GM19438 (cell line): ENCODE data around the gene ZFHX2.
"Not testable (repeated sequence)": the region's sequence is repeated elsewhere in the genome, so short reads cannot be mapped to it uniquely, and the experiment has no call there.

ENCODE experiments used
- ATAC-seq: cut with Tn5 transposase; IDR thresholded peaks from one replicate; pipeline ENCODE4 v1.9.1; 2021; ENCODE audit warnings: low read depth; ENCODE audit not compliant: unreplicated experiment

ZFHX2 gene

DNA sequence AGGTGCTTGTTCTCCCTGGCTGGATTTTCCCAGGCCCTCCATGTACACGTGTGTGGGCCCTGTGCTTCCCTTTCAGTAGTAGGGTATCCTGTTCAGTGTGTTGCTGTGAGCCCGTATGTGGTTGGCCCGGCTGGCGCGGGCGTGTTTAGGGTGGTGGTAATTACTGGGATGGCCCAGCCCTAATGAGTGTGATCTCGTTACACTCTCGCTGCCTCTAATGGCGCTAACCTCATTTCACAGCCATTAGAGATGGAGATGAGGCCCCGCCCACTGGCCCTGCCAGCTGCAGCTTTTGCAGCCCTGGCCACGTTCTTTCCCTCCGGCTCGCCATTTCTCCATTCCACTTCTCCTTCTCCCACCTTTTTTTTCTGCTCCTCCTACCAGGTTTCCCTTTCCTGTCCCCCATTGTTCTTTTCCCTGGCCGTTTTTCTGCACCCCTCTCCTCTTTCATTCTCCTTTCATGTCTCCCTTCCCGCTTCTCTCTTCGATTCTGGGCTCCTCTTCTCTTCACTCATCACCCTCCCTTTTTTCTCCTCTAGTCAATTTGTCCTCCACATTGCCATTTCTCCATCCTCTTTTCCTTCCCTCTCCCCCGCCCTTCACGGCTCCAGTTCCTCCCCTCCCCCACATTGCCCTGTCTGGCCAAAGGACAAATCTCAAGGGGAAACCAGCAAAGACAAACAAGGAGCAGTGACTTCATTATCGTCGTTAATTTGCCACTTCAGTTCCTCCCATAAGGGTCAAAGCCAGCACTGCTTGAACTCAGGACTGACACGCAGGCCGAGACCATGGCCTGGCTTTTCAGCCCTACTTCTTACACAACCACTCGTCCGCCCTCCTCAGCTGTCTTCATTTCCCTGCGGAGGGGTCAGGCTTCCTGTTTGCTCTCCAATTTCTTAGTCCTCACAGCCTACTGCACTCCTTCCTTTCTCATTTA, 6.8 kb downstream of the ZFHX2 start:
- ATAC-seq, result no peak

DNA sequence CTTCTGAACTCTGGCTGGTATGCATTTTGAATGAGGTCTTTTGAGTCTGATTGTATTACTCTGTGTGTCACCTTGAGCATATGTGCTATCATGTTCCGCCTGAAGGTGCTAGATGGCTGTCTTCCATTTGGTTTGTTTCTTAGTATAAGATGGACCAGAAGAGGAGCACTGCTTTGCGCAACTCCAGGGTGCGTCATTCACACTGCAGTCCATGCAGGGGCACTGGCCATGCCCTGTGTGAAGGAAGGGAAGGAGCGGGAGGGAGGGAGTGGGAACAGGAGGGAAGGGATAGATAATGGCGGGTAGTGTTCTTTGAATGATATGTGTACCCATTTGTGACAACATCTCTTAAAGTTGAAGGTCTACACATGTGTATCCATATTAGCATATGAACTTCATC, 8.2 kb downstream of the ZFHX2 start:
- ATAC-seq, result no peak

DNA sequence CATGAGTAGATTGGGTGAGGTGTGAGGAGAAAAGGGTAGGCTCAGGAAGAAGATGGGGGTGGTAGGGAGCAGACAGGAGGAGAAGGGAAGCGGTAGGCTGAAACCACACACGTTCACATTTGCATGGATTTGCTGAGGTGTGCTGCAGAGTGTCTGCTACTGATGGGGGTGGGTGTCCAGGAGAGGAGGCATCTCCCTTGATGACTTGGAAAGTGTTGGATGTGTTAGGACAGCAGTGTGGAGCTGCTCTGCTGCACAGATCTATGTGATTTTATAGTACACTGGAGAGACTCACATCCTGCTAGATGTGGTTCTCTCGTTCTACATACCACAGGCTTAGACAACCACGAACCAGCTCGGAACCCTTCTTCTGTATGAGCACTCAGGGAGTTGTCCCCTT, 9.3 kb downstream of the ZFHX2 start:
- no peak for ATAC-seq

DNA sequence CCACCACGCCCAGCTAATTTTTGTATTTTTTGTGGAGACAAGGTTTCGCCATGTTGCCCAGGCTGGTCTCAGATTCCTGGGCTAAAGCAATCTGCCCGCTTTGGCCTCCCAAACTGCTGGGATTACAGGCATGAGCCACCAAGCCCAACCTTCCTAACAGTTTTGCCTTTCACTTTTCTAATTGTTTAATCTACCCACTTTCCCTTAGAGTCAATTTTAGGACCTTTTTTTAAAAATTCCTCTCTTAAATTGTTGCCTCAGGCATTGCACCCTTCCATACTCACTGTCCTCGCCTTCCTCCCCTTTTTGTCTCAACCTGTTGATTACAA, 11.5 kb downstream of the ZFHX2 start:
- ATAC-seq, result no peak

DNA sequence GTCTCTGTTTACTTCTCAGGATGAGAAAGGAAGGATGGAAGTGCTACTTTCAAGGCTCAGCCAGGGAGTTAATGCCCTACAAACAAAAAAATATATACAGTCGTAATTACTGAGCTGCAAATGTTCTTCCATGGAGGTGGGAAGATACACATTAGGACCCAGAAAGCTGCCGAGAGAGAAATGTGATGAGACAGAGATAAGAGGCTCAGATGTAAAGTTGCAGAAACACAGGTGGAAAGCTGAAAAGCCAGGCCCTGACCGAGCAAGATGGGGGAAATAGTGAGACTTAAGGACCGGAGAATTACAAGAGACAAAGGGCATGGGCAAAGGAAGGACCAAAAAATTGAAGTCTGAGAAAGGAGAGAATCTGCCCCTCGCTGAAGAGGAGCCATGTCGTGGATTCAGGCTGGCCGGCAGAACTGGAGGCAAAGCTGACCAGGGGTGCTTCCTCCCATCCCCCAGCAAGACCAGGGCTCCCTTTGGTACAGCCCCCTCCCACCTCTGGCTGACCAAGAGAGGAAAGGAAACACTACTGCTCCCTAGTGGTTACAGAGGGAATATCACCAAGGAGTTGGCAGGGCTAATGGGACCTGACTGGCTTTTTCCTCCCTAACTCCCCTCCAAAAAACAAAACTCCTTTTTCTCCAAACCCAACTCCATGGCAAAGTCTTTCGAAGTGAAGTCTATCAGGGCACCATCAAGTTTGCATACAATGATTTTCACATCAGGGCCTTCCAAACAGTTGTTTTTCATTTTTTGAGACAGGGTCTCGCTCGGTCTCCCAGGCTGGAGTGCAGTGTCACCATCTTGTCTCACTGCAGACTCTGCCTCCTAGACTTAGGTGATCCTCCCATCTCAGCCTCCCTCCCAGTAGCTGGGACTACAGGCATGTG, 12.1 kb downstream of the ZFHX2 start:
- ATAC-seq, result no peak

DNA sequence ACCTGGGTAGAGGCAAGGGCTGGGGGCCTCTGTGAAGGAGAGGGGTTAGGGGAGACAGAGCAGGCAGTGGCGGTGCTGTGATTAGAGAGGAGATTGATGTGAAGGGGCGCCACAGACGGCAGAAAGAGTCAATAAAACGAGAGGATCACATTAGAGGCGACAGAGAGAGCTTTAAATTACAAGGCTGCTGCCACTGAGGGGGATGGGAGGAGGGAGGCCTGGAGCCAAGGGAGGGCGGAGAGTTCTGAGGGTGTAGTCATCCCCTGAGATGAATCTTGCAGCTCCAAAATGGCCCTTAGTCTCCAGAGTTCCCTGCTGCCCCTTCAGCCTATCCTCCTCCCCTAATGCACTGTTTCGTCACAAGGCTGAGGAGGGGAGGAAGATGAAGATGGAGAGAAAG, 12.8 kb downstream of the ZFHX2 start:
- ATAC-seq, result no peak

DNA sequence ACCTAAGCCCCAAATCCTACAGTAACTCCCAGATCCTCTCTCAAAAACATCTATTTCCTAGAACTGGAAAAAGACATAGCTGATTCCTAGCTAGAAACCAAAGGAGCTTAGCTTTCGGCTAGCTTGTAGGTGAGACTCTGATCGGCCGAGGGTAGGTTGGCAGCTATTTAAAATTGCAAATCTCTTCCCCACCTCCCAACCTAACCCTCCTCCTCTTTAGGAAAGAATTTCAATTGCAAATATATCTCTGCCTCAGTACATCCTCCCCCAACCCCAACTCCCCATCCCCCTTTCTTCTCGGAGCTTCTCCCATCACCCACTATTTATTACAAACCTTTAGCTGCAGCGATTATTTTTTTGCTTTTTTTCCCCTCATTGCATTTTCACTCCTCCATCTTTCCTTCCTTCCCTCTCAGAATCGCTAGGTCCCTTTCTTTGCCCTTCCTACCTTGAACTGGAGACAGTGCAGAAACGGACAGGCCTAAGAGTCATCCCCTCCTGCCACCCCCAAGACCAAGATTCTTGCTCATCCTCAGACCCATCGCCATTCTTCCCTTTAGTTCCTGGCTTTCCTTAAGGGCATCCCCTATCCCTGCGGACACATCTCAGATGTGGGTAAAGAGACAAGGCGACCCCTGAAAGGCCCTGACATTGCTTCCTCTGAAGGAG, 13.4 kb downstream of the ZFHX2 start:
- ATAC-seq, result no peak

DNA sequence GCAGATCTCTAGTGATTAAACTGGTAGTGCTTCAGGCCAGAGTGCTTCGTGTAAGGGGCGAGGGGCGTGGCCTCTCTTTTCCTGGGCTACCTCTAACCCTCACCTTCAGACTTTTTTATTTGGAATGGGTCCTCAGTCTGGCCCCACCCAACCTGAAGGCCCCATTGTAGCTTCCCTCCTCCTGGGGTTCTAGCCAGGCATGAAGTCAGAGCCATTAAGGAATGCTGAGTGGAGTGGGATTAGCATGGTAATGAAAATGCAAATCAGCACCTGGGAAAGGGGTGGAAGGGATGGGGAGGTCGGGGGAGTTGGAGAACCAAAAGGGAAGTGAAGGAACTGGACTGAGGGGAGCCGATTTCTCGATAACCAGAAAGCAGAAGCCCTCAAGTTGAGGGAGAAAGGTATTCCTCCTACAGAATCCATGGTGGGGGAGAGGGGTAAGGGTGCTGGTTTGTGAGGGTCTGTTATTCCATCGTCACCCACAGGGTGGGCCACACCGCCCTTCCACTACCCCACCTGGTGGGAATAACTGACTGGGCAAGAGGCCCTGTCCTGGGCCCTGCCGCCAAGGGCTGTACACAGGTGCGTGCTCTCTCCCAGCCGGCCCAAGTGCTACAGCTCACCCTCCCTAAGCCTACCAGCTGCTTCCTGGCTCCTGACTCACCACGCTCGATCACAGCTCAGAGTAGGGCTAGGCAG, 14.1 kb downstream of the ZFHX2 start:
- ATAC-seq, result no peak

DNA sequence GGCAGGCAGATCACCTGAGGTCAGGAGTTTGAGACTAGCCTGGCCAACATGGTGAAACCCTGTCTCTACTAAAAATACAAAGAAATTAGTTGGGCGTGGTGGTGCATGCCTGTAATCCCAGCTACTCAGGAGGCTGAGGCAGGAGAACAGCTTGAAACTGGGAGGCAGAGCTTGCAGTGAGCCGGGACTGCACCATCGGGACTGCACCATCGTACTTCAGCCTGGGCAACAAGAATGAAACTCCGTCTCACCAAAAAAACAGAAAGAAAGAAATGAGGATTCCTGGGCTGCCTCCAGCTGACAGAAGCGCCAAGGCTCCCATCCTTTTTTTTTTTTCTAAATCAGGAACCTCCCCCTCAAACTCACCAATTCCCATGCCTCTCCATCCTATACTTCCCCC, 14.7 kb downstream of the ZFHX2 start:
- ATAC-seq, result not testable (repeated sequence)

DNA sequence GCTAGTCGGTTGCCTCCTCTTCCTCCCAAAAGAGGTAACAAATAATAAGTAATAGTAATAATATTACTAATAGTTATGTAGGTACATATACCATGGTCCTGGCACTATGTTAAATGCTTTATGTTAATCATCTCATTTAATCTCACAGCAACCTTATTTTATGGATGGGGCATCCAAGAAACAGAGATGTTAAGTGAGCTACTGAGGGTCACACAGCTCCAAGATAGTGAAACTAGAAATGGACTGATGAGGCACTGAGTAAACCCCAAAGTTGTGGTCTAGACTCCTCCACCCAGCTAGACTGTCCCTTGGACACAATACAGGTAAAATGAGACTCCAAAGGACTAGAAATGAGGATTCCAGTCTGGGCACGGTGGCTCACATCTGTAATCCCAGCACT, 15.1 kb downstream of the ZFHX2 start:
- ATAC-seq, result no peak

DNA sequence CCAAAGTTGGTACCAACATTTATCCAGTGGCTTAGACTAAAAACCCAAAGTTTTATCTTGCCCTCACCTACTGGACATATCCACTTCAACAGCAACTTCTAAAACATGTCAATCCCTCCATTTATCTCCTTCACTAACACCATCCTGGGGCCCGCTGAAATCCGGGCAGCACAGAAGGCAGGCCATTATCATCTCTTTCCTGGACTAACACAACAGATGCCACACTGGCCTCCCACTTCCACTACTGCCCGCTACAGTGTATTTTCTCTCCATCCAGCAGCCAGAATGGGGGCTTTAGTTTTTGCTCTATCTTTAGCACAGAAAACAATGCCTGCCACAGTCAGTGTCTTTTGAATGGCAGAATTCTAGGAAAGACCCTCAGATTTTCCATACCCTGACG, 15.6 kb downstream of the ZFHX2 start:
- no peak for ATAC-seq

DNA sequence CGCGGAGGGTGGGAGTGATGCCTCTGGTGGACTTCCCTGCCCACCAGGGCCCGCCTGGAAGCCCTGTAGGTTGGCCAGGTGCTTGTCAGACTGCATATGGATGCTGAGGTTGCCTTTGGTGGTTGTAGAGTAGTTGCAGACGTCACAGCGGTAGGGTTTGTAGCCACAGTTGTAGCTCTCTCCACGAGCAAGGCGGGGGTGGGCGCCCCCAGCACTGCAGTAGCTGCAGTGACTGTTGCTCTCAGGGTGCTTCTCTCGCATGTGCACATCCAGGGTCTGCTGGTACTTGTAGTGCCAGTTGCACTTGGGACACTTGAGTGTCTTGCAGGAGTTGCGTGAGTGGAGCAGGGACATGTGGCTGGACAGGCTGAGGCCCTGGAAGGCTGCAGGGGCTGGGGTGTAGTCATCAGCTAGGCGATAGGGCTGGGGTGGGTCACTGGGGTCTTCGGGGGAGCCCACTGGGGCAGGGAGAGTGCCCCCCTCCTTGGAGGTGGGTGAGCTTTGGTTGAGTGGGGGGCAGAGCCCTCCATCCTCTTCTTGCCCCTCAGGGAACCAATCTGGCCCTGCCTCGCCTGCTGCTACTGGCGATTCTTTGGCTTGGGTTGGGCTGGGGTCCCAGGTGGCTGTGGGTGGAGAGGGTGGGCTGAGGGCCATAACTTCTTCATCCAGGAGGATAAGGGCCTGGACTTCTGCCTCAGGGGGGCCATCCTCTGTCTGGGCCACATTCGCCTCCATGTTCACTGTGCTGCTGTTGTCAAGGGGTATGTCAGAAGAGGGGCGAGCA, 17.7 kb downstream of the ZFHX2 start:
- ATAC-seq, result no peak

DNA sequence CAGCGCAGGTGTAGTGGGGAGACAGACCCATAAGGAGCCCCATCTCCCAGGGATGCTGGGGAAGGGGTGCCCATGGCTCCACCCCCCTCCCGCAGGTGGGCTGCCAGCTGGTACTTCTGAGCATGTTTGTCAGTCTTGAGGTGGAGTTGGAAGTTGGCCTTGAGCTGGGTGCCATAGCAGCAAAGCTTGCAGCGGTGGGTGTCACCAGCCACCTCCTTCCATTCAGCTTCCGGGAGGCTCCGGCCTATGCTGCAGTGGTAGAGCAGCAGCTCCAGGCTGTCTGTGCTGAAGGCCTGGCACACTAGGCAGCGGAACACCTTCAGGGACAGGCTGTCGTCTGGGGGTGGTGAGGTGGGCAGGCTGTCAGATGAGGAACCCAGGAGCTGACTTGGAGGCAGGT, 18.9 kb downstream of the ZFHX2 start:
- ATAC-seq, result no peak

DNA sequence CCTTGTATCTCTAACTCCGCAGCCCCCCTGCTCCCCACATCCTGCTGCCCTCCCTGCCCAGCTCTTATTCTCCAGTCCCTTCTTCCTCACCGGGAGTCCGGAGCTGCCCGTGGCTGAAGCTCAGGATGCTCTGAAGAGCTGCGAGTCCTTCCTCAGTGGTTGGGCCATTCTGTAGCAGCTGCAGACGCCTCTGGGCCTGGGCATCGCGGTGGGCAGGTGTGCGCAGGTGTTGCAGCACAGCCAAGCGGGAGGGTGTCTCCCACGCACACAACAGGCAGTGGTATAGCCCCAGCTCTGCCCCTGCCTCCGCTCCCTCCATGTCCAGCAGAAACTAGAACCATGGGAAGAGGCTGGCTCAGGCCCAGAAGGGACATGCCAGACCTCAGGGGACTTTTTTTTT, 20.2 kb downstream of the ZFHX2 start:
- ATAC-seq, result no peak

DNA sequence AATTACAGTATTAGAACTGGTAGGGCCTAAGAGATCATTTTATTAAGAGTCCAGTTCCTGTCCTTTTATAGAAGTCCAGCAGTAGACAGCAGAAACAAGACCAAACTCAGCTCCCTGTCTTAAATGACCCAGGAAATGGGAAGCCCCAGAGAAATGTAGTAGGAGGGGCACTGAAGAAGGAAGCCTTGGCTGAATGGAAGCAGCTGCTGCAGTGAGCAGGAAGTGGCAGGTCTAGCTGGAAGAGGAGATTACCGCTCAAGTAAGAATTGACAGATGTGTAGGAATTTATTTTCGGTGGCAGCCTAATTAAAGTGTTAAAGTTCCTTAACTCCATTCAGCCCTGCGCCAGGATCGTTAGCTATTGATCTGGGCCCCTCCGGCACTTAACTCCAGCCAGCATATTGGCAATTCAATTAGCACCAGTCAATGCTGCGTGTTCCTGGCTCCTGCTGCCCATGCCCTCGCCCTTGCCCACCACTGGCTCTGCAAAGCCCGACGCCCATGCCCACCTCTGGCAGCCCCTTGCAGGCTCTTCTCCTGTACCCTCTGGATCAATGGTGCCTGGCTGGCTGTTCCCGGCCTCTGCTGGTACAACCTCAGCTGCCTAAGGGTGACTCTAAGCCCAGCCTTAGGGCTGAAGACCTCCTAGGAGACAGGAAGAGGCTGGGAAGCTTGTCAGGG, 21.1 kb downstream of the ZFHX2 start:
- no peak for ATAC-seq

DNA sequence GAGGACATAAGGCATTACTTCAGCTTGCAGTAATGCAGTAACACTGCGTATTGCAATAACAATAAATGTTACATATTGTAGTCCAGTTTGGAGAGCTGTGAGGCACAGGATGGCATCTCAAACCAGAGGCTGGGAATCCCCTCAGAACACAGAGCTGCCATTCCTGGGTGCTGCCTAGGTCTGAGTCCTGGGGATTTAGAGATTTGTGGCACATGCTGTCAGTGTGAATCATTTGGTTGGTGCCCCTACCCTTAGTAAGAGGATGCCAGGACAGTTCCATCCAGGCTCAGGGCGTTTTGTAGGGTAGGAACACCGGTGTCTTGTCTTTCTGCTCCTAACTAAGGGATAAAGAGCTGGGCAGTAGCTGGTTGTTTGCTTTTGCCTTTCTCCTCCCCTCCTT, 22.5 kb downstream of the ZFHX2 start:
- ATAC-seq, result no peak

DNA sequence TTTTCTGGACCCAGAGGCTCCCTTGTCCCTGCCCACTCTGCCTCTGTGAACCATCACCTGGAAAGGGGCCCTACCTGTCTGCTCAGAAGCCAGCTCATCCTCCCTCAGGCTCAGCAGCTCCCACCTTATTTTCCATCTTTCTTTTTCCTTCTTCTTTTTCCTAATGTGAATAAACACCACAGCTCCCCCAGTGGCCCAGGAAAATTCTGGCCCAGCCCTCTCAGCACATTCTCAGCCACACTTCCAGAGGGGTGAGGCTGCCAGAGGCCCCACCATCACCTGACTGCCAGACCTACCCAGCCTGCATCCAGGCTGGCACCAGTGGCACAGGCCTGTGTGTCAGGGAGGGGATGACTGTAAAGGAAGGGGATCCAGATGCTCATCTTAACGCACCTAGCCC, 23.0 kb downstream of the ZFHX2 start:
- ATAC-seq, result no peak

DNA sequence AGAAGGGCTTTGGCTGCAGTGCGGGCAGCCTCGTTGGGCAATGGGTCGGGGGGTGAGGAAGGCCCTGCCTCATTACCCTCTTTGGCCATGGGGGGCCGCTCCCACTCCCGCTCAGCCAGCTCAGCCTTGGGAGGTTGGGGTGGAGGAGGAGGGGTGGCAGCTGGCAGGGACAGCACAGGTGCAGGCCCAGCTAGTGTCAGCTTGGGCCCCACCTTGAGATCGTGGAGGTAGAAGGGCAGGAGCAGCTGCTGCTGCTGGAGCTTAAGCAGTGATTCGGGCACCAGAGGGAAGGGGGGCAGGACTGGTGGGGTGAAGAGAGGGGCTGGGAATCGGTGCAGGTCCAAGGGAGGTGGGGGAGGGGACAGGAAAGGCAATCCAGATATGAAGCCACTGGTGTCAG, 26.0 kb downstream of the ZFHX2 start:
- no peak for ATAC-seq

DNA sequence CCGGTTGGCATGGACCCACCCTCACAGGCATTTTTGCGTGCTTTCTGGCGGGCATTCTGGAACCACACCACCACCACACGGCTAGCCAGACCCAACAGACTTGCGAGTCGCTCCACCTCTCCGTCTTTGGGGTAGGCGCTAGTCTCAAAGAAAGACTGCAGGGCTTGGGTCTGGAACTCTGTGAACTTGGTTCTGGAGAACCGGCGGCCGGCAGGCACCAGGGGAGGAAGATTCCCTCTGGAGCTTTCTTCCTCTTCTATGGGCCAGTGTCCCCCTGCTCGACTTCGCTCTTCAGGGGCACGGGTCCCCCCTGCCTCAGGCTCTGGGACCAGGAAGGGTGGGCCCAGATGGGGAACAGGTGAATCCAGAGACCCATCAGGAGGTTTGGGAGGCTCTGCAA, 26.6 kb downstream of the ZFHX2 start:
- no peak for ATAC-seq
